HG02884 (cell line): ENCODE results near the gene PRIMA1.

Source experiments
- ATAC-seq: cut with Tn5 transposase; IDR thresholded peaks from one replicate; pipeline ENCODE4 v1.9.1; 2021; ENCODE audit warnings: mild to moderate bottlenecking, moderate library complexity; ENCODE audit not compliant: unreplicated experiment

Gene PRIMA1

DNA sequence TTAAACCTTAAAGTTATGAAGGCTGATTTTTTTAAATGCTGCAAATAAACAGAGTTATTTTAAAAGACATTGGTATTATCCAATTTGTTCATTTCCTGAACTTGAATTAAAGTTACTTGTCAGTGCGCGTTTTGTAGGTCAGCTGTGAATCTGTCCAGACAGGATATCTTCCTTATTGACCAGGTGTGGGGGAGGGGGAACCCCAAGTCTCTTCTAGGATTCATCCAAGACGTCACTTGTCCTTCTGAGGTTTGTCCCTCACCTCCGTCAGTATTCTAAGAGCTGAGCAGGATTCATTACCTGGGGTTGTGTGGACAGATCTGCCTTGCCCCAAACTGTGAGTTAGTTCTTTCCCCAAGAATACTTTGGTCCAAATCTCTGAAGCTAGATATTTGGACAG lies 8.8 kb upstream of the PRIMA1 start:
- no peak for ATAC-seq

DNA sequence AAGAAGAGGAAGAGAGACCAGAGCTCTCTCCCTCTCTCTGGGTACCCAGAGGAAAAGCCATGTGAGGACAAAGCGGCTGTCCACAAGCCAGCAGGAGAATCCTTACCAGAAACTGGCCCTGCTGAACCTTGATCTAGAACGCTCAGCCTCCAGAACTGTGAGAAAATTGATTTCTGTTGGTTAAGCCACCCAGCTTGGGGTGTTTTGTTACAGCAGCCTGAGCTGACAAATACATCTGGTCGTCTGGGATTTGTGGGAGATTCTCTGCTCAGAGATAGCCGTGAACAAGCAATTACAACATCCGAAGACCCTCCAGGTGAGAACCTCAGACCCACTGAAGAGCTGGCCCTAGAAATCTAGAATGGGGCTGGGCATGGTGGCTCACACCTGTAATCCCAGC lies 6.5 kb upstream of the PRIMA1 start:
- ATAC-seq, result no peak

DNA sequence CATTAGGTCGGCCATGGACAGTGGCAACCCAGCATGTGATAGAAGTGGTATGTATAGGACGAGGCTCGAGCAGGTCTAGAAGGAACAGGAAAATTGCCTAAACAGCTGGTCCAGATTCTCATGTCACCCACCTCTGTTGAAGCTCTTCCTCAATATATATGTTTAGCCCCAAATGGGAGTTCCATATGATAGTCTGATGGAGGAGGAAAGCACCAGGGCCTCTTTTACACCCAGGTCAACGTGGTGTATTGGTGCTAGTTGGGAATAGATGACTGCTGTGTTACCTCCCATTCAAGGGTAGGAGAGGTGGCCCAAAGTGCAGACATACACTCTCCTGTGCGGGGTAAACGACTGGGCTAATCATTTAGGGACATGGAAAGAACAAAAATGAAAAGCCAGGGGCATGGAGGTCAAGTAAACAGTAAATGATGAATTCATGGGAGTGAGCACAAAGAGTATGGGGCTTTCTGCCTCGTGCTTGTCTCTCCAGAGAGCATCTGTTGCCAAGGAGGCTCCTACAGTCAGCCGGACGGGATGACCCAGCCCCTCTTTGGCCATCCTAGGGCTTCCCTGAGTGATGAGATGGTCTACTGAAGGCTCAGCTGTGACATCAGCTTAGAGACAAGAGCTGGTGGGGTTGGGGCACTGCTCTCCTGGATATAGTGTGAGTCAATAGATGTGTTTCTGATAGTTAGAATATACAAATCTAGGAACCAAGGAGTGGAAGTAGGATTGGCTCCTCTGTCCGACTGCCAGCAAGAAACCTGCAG lies 5.5 kb upstream of the PRIMA1 start:
- ATAC-seq, result no peak

DNA sequence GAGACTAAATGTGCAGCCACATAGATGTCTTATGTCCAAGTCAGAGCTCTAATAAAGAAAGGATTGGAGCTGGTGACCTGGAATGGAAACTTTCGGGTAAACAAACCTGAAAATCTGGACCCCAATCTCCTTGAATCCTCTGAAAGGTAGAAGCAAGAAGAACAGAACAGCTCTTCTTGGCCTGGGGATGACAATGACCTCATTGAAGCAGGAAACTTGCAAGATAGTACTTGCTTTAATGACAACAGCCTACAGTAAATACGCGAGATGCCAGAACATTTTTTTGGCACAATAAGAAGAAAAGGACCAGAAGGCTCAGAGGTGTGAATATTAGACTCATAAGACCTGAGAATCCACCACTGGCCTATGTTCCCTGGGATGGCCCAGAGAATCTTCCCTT lies 4.1 kb upstream of the PRIMA1 start:
- ATAC-seq, result no peak

DNA sequence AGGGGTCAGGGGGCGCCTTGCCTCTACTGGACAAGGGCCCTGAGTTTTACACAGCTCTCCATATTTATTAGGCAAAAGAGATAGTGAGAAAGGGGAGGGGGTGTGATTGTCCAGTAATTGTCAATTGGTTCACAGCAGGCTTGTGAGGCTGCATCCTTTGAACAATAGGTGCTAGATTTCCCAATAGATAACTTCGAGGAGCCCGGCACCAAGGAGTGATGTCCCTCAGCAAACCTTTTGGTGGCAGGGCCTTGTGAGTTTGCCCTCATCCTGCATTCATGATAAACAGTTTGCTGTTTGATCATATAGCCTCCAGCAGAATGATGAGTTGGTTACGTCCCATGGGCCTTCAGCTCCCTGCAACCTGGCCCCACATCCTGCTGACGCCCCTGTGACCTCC lies 2.7 kb upstream of the PRIMA1 start:
- no peak for ATAC-seq

DNA sequence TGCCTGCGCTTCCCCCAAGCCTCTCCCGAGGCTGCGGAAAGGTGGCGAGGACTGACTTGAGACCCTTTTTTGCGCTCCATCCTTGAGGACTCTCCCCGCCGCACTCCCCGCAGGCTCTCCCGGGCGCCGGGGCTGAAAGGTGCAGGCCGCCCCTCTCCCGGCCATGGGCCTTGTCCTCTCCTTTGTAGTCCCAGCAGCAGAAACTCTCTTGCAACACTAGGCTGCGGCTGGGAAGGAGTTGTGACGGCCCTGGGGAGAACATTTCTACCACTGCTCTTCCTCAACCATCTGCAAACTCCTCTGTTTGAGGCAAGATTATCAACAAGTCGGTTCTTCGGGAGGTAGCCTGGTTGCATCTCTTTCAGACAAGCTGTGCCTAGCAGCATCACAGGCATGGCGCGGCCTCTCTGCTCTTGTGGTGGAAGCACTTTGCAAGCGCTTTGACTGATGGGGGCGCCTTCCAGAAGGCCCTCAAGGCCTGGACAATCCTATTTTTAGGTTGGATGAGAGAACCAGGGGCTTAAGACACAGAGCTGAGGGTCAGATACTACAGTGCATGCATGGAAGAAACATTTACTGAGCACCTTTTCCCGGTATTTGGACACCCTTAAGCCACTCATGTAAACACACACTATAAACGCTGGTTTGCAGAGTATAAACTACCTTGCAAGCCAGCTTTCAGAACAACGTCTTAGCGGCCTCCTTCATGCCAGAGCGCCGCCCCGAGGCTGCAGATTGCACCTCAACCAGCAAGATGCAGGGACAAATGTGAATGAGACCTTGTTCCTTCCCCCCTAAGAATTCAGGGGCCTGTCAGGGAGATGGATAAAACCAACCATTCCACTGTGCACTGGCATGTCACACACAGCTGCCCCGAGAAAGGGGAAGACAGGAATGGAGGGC lies 1.2 kb upstream of the PRIMA1 start:
- ATAC-seq, result no peak

DNA sequence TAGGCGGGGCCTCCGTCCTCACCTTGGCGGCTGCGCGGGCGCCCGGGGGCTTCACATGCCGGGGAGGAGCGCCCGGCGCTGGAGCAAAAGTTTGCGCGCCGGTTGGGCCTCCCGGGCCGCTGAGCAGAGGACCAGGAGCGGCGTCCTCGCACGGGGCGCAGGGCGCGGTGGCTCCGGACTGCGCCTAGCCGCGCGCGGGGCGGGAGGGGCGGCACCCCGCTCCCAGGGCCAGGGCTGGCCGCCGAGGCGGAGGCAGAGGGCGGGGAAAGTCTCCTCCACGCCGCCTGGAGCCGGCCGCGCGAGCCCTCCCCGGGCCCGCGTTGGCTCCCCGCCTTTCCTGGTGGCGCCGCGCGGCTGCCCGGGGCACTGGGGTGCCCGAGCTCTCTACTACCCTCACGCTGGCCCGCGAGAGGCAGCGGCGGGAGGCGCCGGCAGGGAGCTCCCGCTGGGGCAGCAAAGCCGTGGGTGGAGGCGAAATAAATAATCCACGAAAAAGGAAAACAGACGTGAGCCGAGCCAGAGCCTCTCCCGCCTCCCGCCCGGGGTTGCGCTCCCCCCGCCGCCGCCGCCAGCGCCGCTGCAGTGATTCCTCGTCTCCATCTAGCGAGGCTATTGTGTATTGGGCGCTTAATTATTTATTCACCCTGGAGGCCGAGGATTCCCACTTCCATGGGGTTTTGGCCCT lies 400 bp upstream of the PRIMA1 start:
- ATAC-seq, result no peak

DNA sequence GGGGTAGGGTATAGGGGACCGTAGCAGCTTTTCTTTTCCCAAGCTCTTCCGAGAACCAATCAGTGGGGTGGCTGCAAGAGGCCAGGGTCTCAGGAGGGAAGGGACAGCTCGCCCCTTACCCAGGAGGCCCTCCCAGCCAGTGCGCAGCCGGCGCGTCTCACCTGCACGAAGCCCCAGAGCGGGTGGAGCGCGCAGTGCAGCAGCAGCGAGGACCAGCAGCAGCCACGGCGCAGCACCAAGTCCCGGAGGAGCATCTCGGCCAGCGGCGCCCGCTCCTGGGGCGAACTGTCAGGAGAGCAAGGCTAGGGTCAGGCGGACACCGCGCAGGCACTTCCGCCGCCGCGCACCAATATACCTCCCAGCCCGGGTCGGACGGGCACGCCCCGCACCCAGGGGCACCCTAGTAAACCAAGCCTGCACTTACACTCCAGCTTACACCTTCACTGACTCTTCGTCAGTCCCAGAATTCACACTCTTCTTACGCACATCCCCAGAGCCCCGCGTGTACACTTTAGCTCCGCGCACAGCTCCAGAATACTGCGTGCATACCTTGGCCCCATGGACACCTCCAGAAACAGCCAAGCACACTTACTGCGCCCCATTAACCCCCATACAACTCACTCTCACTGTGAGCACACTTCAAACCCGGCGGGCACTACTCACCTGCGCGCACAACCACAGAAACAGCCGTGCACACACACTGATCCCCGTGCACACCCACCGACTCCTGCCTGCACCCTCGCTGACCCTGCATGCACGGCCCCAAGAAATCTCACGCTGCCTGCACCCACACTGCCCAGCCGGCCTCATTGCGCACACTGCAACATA lies 606 bp downstream of the PRIMA1 start:
- no peak for ATAC-seq

DNA sequence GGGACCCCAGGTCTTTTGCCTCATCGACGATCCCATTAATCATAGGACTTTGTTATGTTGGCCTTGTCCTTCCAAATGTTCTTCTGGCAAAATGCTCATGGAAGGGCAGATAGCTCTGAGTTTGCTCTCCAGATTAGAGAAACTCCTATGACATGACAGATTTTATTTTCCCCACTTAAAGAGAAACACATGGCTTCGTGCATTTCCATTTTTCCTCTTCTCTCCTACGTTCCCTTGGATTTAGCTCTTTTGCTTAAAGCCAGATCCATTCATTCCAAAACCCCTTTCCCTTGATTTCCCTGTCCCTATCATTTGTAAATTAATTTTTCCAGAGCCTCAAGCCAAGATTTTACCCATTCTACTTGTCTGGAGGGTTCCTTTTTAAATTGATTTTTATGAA lies 2.9 kb downstream of the PRIMA1 start:
- no peak for ATAC-seq

DNA sequence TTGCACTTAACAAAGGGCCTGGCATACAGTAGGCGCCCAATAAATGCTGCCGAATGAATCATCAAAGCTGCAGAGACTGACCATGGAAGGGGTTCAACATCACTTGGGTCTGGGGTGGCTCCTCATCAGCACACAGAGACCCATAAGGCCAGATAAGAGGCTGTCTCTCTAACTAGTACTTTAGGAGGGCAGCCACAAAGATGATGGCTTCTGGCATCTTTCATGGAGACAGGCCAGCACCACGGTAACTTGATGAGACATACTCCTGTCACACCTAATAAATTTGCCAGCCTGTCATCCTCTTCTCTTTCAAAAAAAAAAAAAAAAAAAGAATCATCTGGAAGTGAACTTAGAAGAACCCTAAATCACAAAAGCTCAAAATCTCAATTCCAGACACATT lies 3.4 kb downstream of the PRIMA1 start:
- no peak for ATAC-seq

DNA sequence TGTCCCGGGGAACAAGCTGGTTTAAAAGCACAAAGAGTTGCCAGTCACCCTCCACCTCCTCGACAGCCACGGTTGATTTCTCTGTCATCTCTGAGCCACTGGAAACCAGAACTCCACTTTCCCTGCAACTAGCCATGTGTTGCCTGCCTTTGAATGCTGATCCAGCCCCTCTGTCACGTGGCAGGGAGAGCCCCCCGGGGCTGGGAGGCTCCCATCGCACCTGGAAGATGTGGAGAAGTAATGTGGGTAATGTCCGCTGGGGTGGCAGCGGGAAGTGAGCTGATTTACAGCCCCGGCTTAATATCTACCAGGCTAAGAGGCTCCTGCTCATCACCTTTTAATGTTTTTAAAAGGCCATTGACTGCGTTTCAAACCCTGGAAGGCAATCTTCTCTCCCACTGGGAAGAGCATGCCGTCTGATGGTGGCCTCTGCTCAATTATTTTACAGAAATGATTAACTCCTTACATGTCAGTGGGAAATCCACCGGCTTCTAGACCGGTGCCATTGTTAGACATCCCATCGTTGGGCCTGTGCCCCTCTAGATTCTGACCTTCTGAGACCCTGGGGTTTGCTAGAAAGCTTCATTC lies 7.4 kb downstream of the PRIMA1 start:
- ATAC-seq, result no peak

DNA sequence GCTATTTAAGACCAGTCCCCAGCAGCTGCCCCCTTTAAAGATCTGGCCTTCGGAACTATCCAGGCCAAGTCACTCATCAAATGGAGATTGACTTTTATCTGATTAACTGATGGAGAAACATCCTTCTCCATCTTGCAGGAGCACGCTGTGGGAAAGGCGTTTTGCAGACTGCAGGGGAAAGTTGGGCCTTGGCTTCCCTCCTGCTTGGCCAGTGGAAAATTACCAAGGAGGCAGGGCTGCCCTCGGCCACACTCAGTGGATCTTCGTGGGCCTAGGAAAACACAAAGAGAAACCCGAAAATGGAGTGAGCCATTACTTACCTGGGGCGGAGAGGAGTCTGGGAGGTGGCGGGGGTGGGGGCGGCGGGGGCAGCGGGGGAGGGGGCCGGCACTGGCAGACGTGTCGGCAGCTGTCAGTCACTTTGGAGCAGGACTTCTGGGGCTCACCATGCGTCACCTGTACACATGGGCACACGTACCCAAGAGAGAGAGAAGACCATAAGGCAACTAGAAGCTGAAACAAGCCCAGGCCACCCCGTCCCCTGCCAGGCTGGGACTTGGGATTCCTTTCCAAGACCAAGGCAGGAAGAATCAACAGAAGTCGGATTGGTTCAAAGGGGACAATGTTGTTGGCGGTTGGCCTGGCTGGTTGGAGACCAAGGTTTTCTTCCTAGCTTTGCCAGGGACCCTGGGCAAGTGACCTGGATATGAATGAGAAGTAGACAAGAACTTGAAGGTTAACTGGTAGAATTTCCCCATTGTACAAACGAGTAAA lies 9.2 kb downstream of the PRIMA1 start:
- no peak for ATAC-seq

DNA sequence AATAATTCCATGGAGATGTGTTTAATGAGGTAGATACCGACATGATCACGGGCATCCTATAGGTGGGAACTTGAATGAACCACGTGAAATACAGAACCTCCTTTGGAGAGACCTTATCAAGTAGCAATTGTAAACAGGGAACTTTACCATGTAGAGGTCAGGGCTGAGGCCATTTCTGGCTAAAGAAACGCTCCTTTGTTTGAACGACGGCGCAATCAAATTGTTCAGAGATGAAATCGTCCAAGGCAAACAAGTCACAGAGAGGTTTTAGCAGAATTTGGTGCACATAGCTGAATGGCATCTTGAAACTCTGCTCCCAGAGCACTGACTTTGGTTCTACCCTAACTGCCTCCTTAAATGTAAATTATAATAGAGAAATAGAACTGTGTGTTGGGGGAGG lies 9.8 kb downstream of the PRIMA1 start:
- ATAC-seq, result no peak

DNA sequence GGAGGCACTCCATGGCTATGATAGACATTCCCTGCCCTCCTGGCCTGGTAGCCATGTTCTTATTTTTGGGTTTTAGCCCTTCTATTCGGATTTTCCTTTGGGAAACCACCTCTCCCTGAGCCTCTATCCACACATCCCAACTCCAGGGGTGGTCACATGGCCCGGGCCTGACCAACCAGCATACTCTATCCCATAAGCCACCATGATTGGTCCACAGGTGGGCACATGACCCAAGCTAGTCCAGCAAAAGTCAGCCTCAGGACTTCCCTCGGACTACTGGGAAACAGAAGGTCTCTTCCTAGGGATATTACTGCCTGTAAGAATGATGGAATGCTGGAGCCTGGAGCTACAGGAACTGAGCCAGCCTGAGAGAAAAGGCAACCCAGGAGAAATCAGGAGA lies 12.5 kb downstream of the PRIMA1 start:
- ATAC-seq, result no peak

DNA sequence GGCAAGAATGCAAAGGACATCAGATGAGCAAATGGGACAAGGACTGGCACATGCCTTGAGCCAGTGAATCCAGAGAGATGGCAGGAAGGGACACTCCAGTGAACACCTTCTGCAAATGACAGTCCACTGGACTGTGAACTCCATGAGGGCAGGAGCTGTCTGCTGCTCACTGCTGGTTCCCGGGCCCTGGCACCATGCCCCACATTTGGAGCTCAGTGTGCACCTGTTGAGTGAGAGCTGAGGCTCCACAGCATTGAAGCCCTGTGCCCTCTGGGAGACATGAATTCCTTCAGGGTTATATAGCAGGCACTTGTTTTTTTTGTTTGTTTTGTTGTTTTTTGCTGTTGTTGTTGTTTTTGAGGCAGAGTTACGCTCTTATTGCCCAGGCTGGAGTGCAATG lies 13.1 kb downstream of the PRIMA1 start:
- no peak for ATAC-seq

DNA sequence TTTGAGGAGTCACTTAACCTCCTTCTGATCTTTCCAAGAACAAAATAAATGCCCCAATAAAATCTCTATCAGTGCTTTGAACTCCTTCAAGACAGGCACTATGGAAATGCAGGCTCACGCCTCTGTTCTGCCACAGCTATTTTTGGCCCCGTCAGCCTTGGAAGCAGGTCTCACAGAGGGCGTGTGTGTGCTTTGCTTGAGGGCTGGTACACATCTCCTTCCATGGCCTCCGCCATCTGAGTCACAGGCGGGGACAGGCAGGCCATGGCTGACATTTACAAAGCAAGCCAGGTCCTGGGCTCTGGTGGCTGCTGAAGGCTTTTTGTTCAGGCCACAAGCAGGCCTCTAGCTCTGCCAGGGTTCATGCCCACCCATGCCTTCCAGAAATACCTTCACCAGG lies 16.0 kb downstream of the PRIMA1 start:
- ATAC-seq, result no peak

DNA sequence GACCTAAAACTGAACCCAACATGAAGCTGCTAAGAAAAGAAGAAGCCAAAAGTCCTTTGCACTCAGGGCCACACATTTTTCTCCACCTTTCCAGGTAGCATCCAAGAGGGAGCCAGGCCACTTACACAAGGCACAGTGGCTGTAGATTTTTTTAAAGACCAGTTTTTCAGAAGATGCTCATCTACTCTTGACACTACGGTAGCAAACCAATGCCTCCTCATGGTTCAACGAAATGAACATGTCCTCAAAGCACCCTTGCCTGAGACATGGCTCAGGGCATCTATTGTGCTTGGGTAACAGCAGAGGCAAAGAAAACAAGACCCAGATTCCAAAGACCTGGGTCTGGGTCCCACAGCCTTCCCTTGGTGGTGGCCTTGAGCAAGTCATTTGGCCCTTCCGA lies 22.3 kb downstream of the PRIMA1 start:
- no peak for ATAC-seq

DNA sequence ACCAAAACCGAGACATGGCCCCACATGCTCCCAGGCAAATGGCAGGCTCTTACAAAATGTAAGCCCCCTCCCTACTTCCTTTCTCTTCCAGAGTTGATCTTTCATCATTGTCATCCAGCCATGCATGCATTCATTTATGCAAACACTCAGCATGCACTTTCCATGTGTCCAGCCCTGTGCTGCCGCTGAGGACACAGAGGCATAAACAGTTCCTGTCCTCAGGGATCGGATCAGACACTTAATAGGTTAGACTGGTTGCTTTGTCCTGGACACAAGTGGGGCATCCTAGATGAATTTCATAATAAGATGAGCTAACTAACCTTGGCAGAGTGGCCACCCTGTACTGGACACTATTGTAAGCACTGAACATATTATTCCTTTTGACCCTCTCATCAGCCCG lies 23.1 kb downstream of the PRIMA1 start:
- ATAC-seq, result no peak

DNA sequence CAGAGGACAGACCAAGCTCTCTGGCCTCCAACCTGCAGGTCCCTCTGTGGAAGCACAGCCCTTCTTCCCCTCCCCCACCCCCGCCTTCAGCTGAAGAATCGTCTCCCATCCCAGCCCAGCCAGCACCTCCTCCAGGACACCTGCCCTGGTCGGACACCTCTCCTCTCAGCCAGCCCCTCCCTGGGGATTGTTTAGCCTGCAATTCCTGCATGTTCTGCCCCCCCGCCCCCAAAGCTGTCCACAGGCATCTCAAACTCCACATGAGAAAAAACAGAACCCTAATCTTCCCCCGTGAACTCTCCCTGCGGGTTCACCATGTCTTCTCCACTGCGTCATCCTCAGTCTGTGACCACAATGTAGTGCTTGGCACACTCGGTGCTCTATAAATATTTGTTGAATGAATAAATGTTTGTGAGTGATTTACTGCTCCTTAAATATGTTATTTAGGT lies 24.1 kb downstream of the PRIMA1 start:
- ATAC-seq, result no peak
